Cardiac muscle cell (in vitro differentiated cells and primary cell): ENCODE data around the gene NOL9. TPM values are rescaled to one million over a fixed set of nuclear protein-coding genes. Genes with fewer than 3 reads are reported as not detected.

Source experiments
- DNase-seq, 2 donors: peaks; one replicate each; pipeline versions ENCODE4 v3.0.0 to v3.0.0-alpha.2; 2010 to 2017; ENCODE audit warnings: low read depth in 1 of 2, low spot score in 1 of 2
- H3K27ac ChIP-seq: fragments of 200-600 bp; sonication (generic); 2 replicates; pipeline ENCODE4 v1.5.1; 2016
- H3K27me3 ChIP-seq: fragments of 200-600 bp; sonication (generic); 2 replicates; pipeline ENCODE4 v1.6.0; 2016; ENCODE audit warnings: control low read depth
- H3K36me3 ChIP-seq: fragments of 200-600 bp; sonication (generic); 2 replicates; pipeline ENCODE4 v1.5.1; 2016; ENCODE audit warnings: control low read depth
- H3K4me1 ChIP-seq: fragments of 200-600 bp; sonication (generic); 2 replicates; pipeline ENCODE4 v1.8.1; 2017; ENCODE audit warnings: low read depth, mild to moderate bottlenecking, mixed run types
- H3K4me3 ChIP-seq: fragments of 200-600 bp; sonication (generic); 2 replicates; pipeline ENCODE4 v1.5.1; 2016; ENCODE audit warnings: mild to moderate bottlenecking
- H3K9me3 ChIP-seq: fragments of 200-600 bp; sonication (generic); 2 replicates; pipeline ENCODE4 v1.5.1; 2017; ENCODE audit warnings: low read depth, mild to moderate bottlenecking, control low read depth
- CTCF ChIP-seq: IDR thresholded peaks from 2 replicates; pipeline ENCODE4 v1.5.1; 2012; ENCODE audit warnings: low read depth, mild to moderate bottlenecking, low read length
- polyA plus RNA-seq: library from polyadenylated mRNA; unstranded; fragments of >200 nt; fragmentation: Nextera tagmentation; extraction: Ambion mirVana; gene quantifications from 2 replicates; pipeline ENCODE4 v1.2.1, GENCODE V29; 2016
- total RNA-seq: library from RNA; depleted of rRNA; stranded (reverse); fragments of >200 nt; gene quantifications from 2 replicates; pipeline ENCODE4 v1.2.3, GENCODE V29; 2016

NOL9 gene
- total and polyA plus RNA-seq, 2 experiments from 2014 or later = 12.9 to 22.4 TPM

- Histone ChIP-seq H3K36me3 (no peaks in the 10 kb centered on the region), H3K4me1 (peaks cover 4% of the 10 kb centered on the region), H3K4me3 (no peak overlapping the region), H3K27me3 (no peaks in the 10 kb centered on the region), H3K9me3 (no peaks in the 10 kb centered on the region), H3K27ac (no peak overlapping the region)
- DNase-seq = no peak
- no peak for TF ChIP-seq CTCF
These were observed 41.4 kb downstream of the NOL9 start for GRCh38 chr1:6512908-6513280.

GRCh38 chr1:6512245-6512907, 41.9 kb downstream of the NOL9 start:
- Histone ChIP-seq H3K9me3 (no peaks in the 10 kb centered on the region), H3K27ac (no peak overlapping the region), H3K27me3 (no peaks in the 10 kb centered on the region), H3K36me3 (no peaks in the 10 kb centered on the region), H3K4me3 (no peak overlapping the region), H3K4me1 (peaks cover 4% of the 10 kb centered on the region)
- DNase-seq = no peak
- TF ChIP-seq CTCF = no peak

- Histone ChIP-seq H3K36me3 (no peaks in the 10 kb centered on the region), H3K27me3 (no peaks in the 10 kb centered on the region), H3K9me3 (no peaks in the 10 kb centered on the region), H3K27ac (no peak overlapping the region), H3K4me3 (no peak overlapping the region), H3K4me1 (peaks cover 4% of the 10 kb centered on the region)
- DNase-seq = no peak
- no peak for TF ChIP-seq CTCF
These were observed 42.6 kb downstream of the NOL9 start for GRCh38 chr1:6511561-6512244.

- no peak for TF ChIP-seq CTCF
These were observed 43.3 kb downstream of the NOL9 start for GRCh38 chr1:6511056-6511455.

GRCh38 chr1:6510493-6510892, 43.8 kb downstream of the NOL9 start:
- Histone ChIP-seq H3K27me3 (no peaks in the 10 kb centered on the region), H3K4me1 (peaks cover 1% of the 10 kb centered on the region), H3K4me3 (no peak overlapping the region), H3K36me3 (no peaks in the 10 kb centered on the region), H3K27ac (no peak overlapping the region), H3K9me3 (no peaks in the 10 kb centered on the region)
- TF ChIP-seq CTCF = no peak
- DNase-seq = no peak

More at GRCh38 chr1:6511056-6511455, 43.3 kb downstream of the NOL9 start:
- Histone ChIP-seq H3K4me1 (peaks cover 4% of the 10 kb centered on the region), H3K27me3 (no peaks in the 10 kb centered on the region), H3K27ac (no peak overlapping the region), H3K36me3 (no peaks in the 10 kb centered on the region), H3K9me3 (no peaks in the 10 kb centered on the region), H3K4me3 (no peak overlapping the region)
- no peak for DNase-seq
